Transverse colon (tissue), 4 donors: ENCODE data around the gene PGAP2. TPM values are rescaled to one million over a fixed set of nuclear protein-coding genes. Genes with fewer than 3 reads are reported as not detected.
A peak's percentile ranks its signal among the peaks of the same experiment; 100 is the strongest.

Experiments
- DNase-seq: peaks from one replicate; pipeline ENCODE4 v3.0.0-alpha.2; 2019
- H3K27ac ChIP-seq, 4 donors: fragments of 200-600 bp; sonication (generic); 2 replicates each; pipeline ENCODE4 v1.5.1; 2016 to 2018; ENCODE audit warnings: inconsistent platforms in 4 of 4
- H3K27me3 ChIP-seq: fragments of 200-600 bp; sonication (generic); 2 replicates; pipeline ENCODE4 v1.5.1; 2017; ENCODE audit warnings: inconsistent platforms
- H3K36me3 ChIP-seq, 4 donors: fragments of 200-600 bp; sonication (generic); 2 replicates each; pipeline ENCODE4 v1.5.1; 2017 to 2019; ENCODE audit warnings: inconsistent platforms in 4 of 4
- H3K4me1 ChIP-seq, 4 donors: fragments of 200-600 bp; sonication (generic); 2 replicates each; pipeline ENCODE4 v1.5.1; 2017 to 2020; ENCODE audit warnings: inconsistent platforms in 4 of 4
- H3K4me3 ChIP-seq, 4 donors: fragments of 200-600 bp; sonication (generic); 1 replicate in 1 of 4; 2 replicates in 3 of 4; pipeline versions ENCODE4 v1.5.1 to v1.6.1; 2017 to 2019; ENCODE audit warnings: inconsistent platforms in 4 of 4
- H3K9me3 ChIP-seq, 2 donors: fragments of 200-600 bp; sonication (generic); 2 replicates each; pipeline ENCODE4 v1.5.1; 2017 to 2019; ENCODE audit warnings: inconsistent platforms in 2 of 2
- EP300 ChIP-seq: sonication (generic); formaldehyde crosslinking; IDR thresholded peaks from one replicate; pipeline ENCODE4 v1.6.1; 2017; ENCODE audit warnings: antibody characterized with exemption, low read depth
- POLR2A ChIP-seq: fragments of 450-650 bp; IDR thresholded peaks from one replicate; pipeline ENCODE4 v1.6.1; 2016; ENCODE audit warnings: antibody characterized with exemption, mild to moderate bottlenecking, moderate library complexity
- POLR2AphosphoS5 ChIP-seq, 3 donors: sonication (generic); formaldehyde crosslinking; IDR thresholded peaks; one replicate each; pipeline ENCODE4 v1.6.1; 2016; ENCODE audit warnings: antibody characterized with exemption in 3 of 3
- WGBS, 2 donors: methylation state at CpG; one replicate each; pipeline ENCODE4 v1.1.5; 2018; ENCODE audit warnings: low coverage in 1 of 2; 5-methylcytosine and 5-hydroxymethylcytosine counted together
- in situ Hi-C, 4 donors: fragments of 200-750 bp; cut with MboI; loops; one replicate each; pipeline versions ENCODE4 v1.15.0 to v1.15.1; 2017; ENCODE audit warnings: low sequenced_read_pairs in 3 of 4, low pct_ligation_motif_present in 1 of 4, low pct_unique_long_range_greater_than_20kb in 1 of 4
- intact Hi-C: fragments of 100-400 bp; cut with DNase I; formaldehyde crosslinking; loops from one replicate; pipeline ENCODE4 v1.15.1; 2023; ENCODE audit warnings: low total_unique reads
- total RNA-seq, 4 donors: library from RNA; depleted of rRNA; stranded (reverse); fragments of >200 nt; gene quantifications; one replicate each; pipeline ENCODE4 v1.1.0, GENCODE V29; 2016
- TF ChIP-seq, protein P1 (sequence below), 5 experiments: fragments of 200-600 bp in 3 of 5; fragments of 450-650 bp in 2 of 5; sonication (generic) in 3 of 5; IDR thresholded peaks; 1 replicate in 2 of 5; 2 replicates in 3 of 5; pipeline ENCODE4 v1.5.1; 2016 to 2017; ENCODE audit warnings: antibody characterized with exemption in 5 of 5, inconsistent platforms in 3 of 5, mild to moderate bottlenecking in 2 of 5, moderate library complexity in 1 of 5

The PGAP2 gene
- total RNA-seq, 4 donors from 2014 or later = 8.2 to 41.1 (median 37.9) TPM

GRCh38 chr11:3831378-3832239 lies 23.2 kb downstream of the PGAP2 start:
- Histone ChIP-seq H3K4me3 (no peak overlapping the region), H3K27me3 (no peaks in the 10 kb centered on the region), H3K27ac (peak overlapping the region in 3 of 4 donors; percentile 17 to 37 (median 23)), H3K36me3 (peaks cover 0 to 12% (median 3%) of the 10 kb centered on the region in 4 donors), H3K9me3 (no peaks in the 10 kb centered on the region), H3K4me1 (peaks cover 20 to 55% (median 27%) of the 10 kb centered on the region in 4 donors)
- in situ Hi-C loops = no loop called here
- DNase-seq = no peak
- WGBS, 2 donors = 76 to 83% methylated on average over 7 to 13 of the region's 13 CpGs
- intact Hi-C loops = no loop called here
- TF ChIP-seq EP300 (no peak), POLR2A (no peak), POLR2AphosphoS5 (IDR thresholded peaks at IDR 0.05) (no peak)
- TF ChIP-seq, protein P1, sequence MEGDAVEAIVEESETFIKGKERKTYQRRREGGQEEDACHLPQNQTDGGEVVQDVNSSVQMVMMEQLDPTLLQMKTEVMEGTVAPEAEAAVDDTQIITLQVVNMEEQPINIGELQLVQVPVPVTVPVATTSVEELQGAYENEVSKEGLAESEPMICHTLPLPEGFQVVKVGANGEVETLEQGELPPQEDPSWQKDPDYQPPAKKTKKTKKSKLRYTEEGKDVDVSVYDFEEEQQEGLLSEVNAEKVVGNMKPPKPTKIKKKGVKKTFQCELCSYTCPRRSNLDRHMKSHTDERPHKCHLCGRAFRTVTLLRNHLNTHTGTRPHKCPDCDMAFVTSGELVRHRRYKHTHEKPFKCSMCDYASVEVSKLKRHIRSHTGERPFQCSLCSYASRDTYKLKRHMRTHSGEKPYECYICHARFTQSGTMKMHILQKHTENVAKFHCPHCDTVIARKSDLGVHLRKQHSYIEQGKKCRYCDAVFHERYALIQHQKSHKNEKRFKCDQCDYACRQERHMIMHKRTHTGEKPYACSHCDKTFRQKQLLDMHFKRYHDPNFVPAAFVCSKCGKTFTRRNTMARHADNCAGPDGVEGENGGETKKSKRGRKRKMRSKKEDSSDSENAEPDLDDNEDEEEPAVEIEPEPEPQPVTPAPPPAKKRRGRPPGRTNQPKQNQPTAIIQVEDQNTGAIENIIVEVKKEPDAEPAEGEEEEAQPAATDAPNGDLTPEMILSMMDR (IDR thresholded peaks at IDR 0.05) = no peak

- intact Hi-C loops (no loop called here), in situ Hi-C loops (no loop called here)
- H3K9me3 ChIP-seq = no peaks in the 10 kb centered on the region
- H3K36me3 ChIP-seq = peaks cover 0 to 2% (median 0%) of the 10 kb centered on the region in 4 donors
- WGBS, 2 donors = 98% methylated on average over 2 of the region's 2 CpGs; no CpG with 5 or more reads in 1 of the 2 donors
- no peak for DNase-seq
- no peaks in the 10 kb centered on the region for H3K27me3 ChIP-seq
- peaks cover 20 to 65% (median 29%) of the 10 kb centered on the region in 4 donors for H3K4me1 ChIP-seq
- peak overlapping the region in 3 of 4 donors; percentile 13 to 50 (median 17) for H3K27ac ChIP-seq
- TF ChIP-seq POLR2AphosphoS5 (IDR thresholded peaks at IDR 0.05) = no peak
- TF ChIP-seq POLR2A = no peak
- no peak for TF ChIP-seq EP300
- TF ChIP-seq, protein P1 (IDR thresholded peaks at IDR 0.05) = no peak
- no peak overlapping the region for H3K4me3 ChIP-seq
These were observed 24.5 kb downstream of the PGAP2 start for GRCh38 chr11:3832816-3833215.

GRCh38 chr11:3833449-3833848 lies 25.1 kb downstream of the PGAP2 start:
- intact Hi-C loops (no loop called here), in situ Hi-C loops (no loop called here)
- H3K9me3 ChIP-seq = no peaks in the 10 kb centered on the region
- H3K4me3 ChIP-seq = no peak overlapping the region
- peaks cover 20 to 72% (median 31%) of the 10 kb centered on the region in 4 donors for H3K4me1 ChIP-seq
- DNase-seq = no peak
- TF ChIP-seq EP300 (no peak), POLR2A (no peak), POLR2AphosphoS5 (IDR thresholded peaks at IDR 0.05) (no peak)
- TF ChIP-seq, protein P1 (IDR thresholded peaks at IDR 0.05) = no peak
- WGBS, 2 donors = 96% methylated on average over 2 of the region's 2 CpGs; no CpG with 5 or more reads in 1 of the 2 donors
- peak overlapping the region in 1 of 4 donors; percentile 7 for H3K27ac ChIP-seq
- H3K36me3 ChIP-seq = no peaks in the 10 kb centered on the region
- no peaks in the 10 kb centered on the region for H3K27me3 ChIP-seq

DNA sequence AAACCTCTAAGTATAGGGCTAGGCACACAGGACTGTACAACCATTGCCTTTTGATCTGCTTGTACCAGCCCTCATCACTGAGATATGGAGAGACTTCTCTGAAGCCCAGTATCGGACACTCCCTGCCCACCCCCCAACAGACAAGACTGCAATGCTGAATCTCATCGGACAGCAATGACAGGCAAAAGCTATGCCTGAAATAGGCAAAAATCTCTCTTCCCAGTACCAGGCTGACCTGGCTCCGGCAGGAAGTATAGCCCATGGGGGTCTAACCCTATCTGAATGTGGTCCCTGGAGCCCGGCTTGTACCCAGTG lies 25.9 kb downstream of the PGAP2 start:
- Histone ChIP-seq H3K27me3 (no peaks in the 10 kb centered on the region), H3K36me3 (no peaks in the 10 kb centered on the region), H3K4me3 (no peak overlapping the region), H3K4me1 (peaks cover 20 to 80% (median 33%) of the 10 kb centered on the region in 4 donors), H3K9me3 (no peaks in the 10 kb centered on the region), H3K27ac (peak overlapping the region in 3 of 4 donors; percentile 11 to 74 (median 45))
- DNase-seq = no peak
- intact Hi-C loops (no loop called here), in situ Hi-C loops (no loop called here)
- TF ChIP-seq EP300 (no peak), POLR2A (no peak), POLR2AphosphoS5 (IDR thresholded peaks at IDR 0.05) (no peak)
- TF ChIP-seq, protein P1 (IDR thresholded peaks at IDR 0.05) = no peak
- WGBS, 2 donors = 82% methylated on average over 4 of the region's 4 CpGs; no CpG with 5 or more reads in 1 of the 2 donors
